Progenitor cell of endocrine pancreas (in vitro differentiated cells): Measurements from ENCODE around the gene ASB15. TPM values are rescaled to one million over a fixed set of nuclear protein-coding genes. Genes with fewer than 3 reads are reported as not detected.

Source experiments
- DNase-seq: peaks from one replicate; pipeline ENCODE4 v3.0.0; 2021; ENCODE audit warnings: low spot score; ENCODE audit not compliant: unreplicated experiment
- H3K27ac Mint-ChIP-seq: 2 replicates; pipeline ENCODE4 v1.8.0; 2021; ENCODE audit warnings: mild to moderate bottlenecking, moderate library complexity, mixed read lengths
- H3K27me3 Mint-ChIP-seq: 2 replicates; pipeline ENCODE4 v1.8.0; 2021; ENCODE audit warnings: mixed read lengths
- H3K36me3 Mint-ChIP-seq: 2 replicates; pipeline ENCODE4 v1.8.0; 2022; ENCODE audit warnings: mixed read lengths; ENCODE audit not compliant: insufficient read depth
- H3K4me1 Mint-ChIP-seq: 2 replicates; pipeline ENCODE4 v1.8.0; 2021; ENCODE audit warnings: low read depth, mixed read lengths
- H3K4me3 Mint-ChIP-seq: 2 replicates; pipeline ENCODE4 v1.8.0; 2021; ENCODE audit warnings: low read depth, mild to moderate bottlenecking, moderate library complexity, mixed read lengths
- H3K9me3 Mint-ChIP-seq: 2 replicates; pipeline ENCODE4 v1.8.0; 2021; ENCODE audit warnings: low read depth, mixed read lengths
- total RNA-seq: library from RNA; stranded (reverse); gene quantifications from 2 replicates; pipeline ENCODE4 v1.2.1, GENCODE V29; 2021
- TF ChIP-seq, protein P1 (sequence below): fragments of 200-600 bp; sonication (generic); IDR thresholded peaks from one replicate; pipeline ENCODE4 v1.5.0; 2021; ENCODE audit warnings: antibody characterized with exemption, mild to moderate bottlenecking; ENCODE audit not compliant: unreplicated experiment

Gene ASB15
- total RNA-seq, 1 donor from 2014 or later = not detected

DNA sequence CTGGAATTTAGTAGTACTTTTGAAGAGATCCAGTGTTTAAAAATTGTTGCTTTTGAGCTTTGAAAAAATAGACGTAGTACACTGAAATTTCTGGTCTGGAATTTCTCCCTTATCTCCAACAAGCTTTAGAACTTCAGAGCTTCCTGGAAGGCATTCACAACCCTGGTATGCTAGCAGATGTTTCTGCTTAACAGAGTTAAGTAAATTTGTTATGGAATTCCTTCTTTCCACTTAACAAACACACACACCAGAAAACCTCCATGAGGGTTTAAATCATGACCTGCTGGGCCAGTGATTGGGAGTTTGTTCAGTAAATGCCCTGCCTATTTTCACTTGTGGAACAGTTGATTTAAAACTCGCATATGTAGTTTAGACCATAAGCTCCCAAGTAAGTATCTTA lies 13.7 kb downstream of the ASB15 start:
- TF ChIP-seq, protein P1, sequence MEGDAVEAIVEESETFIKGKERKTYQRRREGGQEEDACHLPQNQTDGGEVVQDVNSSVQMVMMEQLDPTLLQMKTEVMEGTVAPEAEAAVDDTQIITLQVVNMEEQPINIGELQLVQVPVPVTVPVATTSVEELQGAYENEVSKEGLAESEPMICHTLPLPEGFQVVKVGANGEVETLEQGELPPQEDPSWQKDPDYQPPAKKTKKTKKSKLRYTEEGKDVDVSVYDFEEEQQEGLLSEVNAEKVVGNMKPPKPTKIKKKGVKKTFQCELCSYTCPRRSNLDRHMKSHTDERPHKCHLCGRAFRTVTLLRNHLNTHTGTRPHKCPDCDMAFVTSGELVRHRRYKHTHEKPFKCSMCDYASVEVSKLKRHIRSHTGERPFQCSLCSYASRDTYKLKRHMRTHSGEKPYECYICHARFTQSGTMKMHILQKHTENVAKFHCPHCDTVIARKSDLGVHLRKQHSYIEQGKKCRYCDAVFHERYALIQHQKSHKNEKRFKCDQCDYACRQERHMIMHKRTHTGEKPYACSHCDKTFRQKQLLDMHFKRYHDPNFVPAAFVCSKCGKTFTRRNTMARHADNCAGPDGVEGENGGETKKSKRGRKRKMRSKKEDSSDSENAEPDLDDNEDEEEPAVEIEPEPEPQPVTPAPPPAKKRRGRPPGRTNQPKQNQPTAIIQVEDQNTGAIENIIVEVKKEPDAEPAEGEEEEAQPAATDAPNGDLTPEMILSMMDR = no peak
- no peaks in the 10 kb centered on the region for H3K36me3 Mint-ChIP-seq
- peaks cover 25% of the 10 kb centered on the region for H3K4me1 Mint-ChIP-seq
- DNase-seq = no peak
- H3K27me3 Mint-ChIP-seq = no peaks in the 10 kb centered on the region
- peak overlapping the region; percentile 81 for H3K27ac Mint-ChIP-seq
- no peak overlapping the region for H3K4me3 Mint-ChIP-seq
- peaks cover 6% of the 10 kb centered on the region for H3K9me3 Mint-ChIP-seq

DNA sequence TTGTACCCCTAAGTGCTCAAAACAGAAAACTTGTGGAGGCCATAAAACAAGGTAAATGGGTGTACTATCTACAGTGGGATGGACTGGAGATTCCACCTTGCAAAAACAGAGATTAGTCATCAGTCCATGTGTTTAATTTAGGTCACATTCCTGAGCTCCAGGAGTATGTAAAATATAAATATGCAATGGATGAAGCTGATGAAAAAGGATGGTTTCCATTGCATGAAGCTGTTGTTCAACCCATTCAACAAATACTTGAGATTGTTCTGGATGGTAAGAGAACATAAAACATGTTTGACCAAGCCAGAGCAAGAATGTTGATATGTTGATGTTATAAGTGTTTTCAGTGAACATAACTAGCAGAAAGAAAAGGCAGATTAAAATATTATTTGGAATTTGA lies 14.6 kb downstream of the ASB15 start:
- no peak overlapping the region for H3K27ac Mint-ChIP-seq
- H3K9me3 Mint-ChIP-seq = peaks cover 6% of the 10 kb centered on the region
- TF ChIP-seq, protein P1 = no peak
- no peak overlapping the region for H3K4me3 Mint-ChIP-seq
- no peaks in the 10 kb centered on the region for H3K36me3 Mint-ChIP-seq
- no peaks in the 10 kb centered on the region for H3K27me3 Mint-ChIP-seq
- peaks cover 25% of the 10 kb centered on the region for H3K4me1 Mint-ChIP-seq
- no peak for DNase-seq

DNA sequence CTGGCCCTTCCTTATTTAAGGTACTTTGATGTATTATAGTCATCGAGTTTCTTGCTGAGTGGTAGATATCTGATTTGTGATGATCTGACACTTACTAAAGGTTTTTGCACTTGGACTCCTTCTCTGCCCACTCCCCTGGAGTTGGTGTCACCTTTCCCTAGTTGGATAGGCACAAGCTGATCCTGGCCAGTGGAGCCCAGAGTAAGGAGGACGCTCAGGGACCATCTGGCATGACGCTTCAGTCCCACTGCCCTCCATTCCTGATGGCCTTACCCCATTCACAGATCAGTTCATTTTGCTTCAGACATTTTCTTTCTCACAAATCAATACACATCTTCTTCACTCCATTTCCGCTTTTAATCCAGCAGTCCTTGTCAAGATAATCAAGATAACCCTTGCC lies 20.1 kb downstream of the ASB15 start:
- Mint-ChIP-seq H3K9me3 (peaks cover 4% of the 10 kb centered on the region), H3K27me3 (no peaks in the 10 kb centered on the region), H3K36me3 (no peaks in the 10 kb centered on the region), H3K4me3 (no peak overlapping the region), H3K4me1 (peaks cover 17% of the 10 kb centered on the region), H3K27ac (no peak overlapping the region)
- no peak for DNase-seq
- TF ChIP-seq, protein P1 = no peak

DNA sequence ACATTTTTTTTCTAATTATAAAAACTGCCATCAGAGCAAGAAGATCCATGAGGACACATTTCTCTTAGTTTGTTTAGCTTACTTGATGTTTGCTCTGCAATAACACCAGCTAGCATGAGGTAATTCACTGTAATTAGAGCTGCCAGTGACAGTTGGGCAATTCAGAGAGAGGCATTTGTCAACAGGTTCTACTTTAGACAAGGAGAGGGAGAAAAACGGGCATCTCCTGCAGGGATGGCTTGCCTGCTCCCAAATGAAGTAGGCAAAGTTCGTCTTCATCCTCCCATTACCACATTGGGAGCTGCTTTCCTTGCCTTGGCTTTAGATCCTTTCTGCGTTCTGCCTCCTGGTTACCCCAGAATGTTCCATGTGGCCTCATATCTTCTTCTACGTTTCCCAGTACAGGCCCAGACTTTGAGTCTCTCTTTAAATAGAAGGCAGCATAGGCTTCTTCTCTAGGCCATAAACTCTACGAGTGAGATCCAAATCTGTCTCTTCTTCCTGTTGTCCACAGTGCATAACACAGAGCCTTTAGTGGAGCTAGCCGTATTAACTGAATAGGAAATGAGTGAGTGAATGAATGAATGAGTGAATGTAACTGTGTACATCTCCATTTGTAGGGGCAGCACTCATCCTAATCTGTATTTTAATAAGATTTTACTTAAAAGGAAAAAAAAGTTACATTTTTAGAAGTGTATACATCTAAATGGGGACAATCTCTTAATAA lies 21.2 kb downstream of the ASB15 start:
- H3K36me3 Mint-ChIP-seq = no peaks in the 10 kb centered on the region
- TF ChIP-seq, protein P1 = no peak
- peaks cover 4% of the 10 kb centered on the region for H3K9me3 Mint-ChIP-seq
- DNase-seq = no peak
- peaks cover 15% of the 10 kb centered on the region for H3K4me1 Mint-ChIP-seq
- no peaks in the 10 kb centered on the region for H3K27me3 Mint-ChIP-seq
- no peak overlapping the region for H3K4me3 Mint-ChIP-seq
- peak overlapping the region; percentile 64 for H3K27ac Mint-ChIP-seq

DNA sequence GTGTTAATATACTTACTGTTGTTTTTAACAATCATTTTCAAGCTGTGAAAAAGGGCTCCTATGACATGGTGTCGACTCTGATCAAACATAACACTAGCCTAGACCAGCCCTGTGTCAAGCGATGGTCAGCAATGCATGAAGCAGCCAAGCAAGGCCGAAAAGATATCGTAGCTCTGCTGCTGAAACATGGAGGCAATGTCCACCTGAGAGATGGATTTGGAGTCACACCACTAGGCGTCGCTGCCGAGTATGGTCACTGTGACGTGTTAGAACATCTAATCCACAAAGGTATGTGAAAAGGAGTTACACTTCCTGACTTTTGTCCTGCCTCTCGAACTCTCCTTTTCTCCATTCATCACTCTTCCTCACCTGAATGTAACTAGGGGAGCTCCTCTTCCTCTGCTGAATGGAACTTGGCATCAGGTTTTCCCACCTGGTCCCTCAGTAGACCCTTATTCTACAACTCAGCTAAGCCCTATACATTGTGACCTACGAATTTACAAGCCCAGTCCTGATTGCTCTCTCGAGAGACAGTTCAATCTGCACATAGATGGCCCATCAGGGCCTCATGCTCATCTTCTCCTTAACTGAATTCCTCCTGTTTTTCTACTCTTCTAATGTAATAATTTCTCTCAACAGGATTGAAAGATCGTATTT lies 23.0 kb downstream of the ASB15 start:
- Mint-ChIP-seq H3K27ac (no peak overlapping the region), H3K4me1 (peaks cover 8% of the 10 kb centered on the region), H3K9me3 (peaks cover 4% of the 10 kb centered on the region), H3K4me3 (no peak overlapping the region), H3K27me3 (no peaks in the 10 kb centered on the region), H3K36me3 (no peaks in the 10 kb centered on the region)
- TF ChIP-seq, protein P1 = peak; percentile 51
- DNase-seq = peak; percentile 11
